Sigmoid colon (tissue), 7 donors: Measurements from ENCODE around the gene PGLYRP4. TPM values are rescaled to one million over a fixed set of nuclear protein-coding genes. Genes with fewer than 3 reads are reported as not detected.
"Not testable (repeated sequence)": the region's sequence is repeated elsewhere in the genome, so short reads cannot be mapped to it uniquely, and the experiment has no call there.

Experiments
- DNase-seq: peaks from one replicate; pipeline ENCODE4 v3.0.0-alpha.2; 2019
- H3K27ac ChIP-seq, 4 donors: fragments of 200-600 bp; sonication (generic); one replicate each; pipeline ENCODE4 v1.5.1; 2016 to 2019; ENCODE audit warnings: mild to moderate bottlenecking in 1 of 4
- H3K27me3 ChIP-seq, 3 donors: fragments of 200-600 bp; sonication (generic); one replicate each; pipeline ENCODE4 v1.5.1; 2019; ENCODE audit warnings: mild to moderate bottlenecking in 1 of 3
- H3K36me3 ChIP-seq, 4 donors: fragments of 200-600 bp; sonication (generic); one replicate each; pipeline ENCODE4 v1.5.1; 2016 to 2019
- H3K4me1 ChIP-seq, 4 donors: fragments of 200-600 bp; sonication (generic); one replicate each; pipeline ENCODE4 v1.5.1; 2017 to 2019
- H3K4me3 ChIP-seq, 4 donors: fragments of 200-600 bp; sonication (generic); one replicate each; pipeline ENCODE4 v1.5.1; 2017 to 2019; ENCODE audit warnings: mild to moderate bottlenecking in 2 of 4, moderate library complexity in 1 of 4
- H3K9me3 ChIP-seq, 4 donors: fragments of 200-600 bp in 3 of 4; sonication (generic) in 3 of 4; one replicate each; pipeline versions ENCODE4 v1.5.1 to v1.6.1; 2013 to 2019
- EP300 ChIP-seq, 4 donors: sonication (generic); formaldehyde crosslinking; IDR thresholded peaks; one replicate each; pipeline ENCODE4 v1.6.1; 2017; ENCODE audit warnings: antibody characterized with exemption in 4 of 4
- POLR2A ChIP-seq, 2 donors: fragments of 450-650 bp; IDR thresholded peaks; one replicate each; pipeline ENCODE4 v1.6.1; 2016; ENCODE audit warnings: antibody characterized with exemption in 2 of 2, mild to moderate bottlenecking in 2 of 2, moderate library complexity in 2 of 2
- POLR2AphosphoS5 ChIP-seq, 4 donors: sonication (generic); formaldehyde crosslinking; IDR thresholded peaks; one replicate each; pipeline ENCODE4 v1.6.1; 2017; ENCODE audit warnings: antibody characterized with exemption in 4 of 4
- WGBS, 2 donors: extraction: QIAGEN DNeasy Blood & Tissue Kit; methylation state at CpG; one replicate each; pipeline ENCODE4 v1.1.7; 2013; 5-methylcytosine and 5-hydroxymethylcytosine counted together
- intact Hi-C: fragments of 100-400 bp; cut with DNase I; formaldehyde crosslinking; loops from one replicate; pipeline ENCODE4 v1.15.1; 2023
- polyA plus RNA-seq, 3 donors: library from polyadenylated mRNA; stranded (reverse); fragments of 200-250 nt; gene quantifications; one replicate each; pipeline ENCODE4 v1.2.3, GENCODE V29; 2013
- total RNA-seq, 4 donors: library from RNA; depleted of rRNA; stranded (reverse); fragments of >200 nt; gene quantifications; one replicate each; pipeline ENCODE4 v1.1.0, GENCODE V29; 2016
- TF ChIP-seq, protein P1 (sequence below), 4 experiments: fragments of 450-650 bp in 3 of 4; fragments of 200-600 bp in 1 of 4; IDR thresholded peaks; one replicate each; pipeline ENCODE4 v1.5.1; 2016 to 2019; ENCODE audit warnings: antibody characterized with exemption in 4 of 4, mild to moderate bottlenecking in 3 of 4, moderate library complexity in 2 of 4
- donor health status: healthy with polysubstance abuse.
- donor health status: Bipolar disorder and iron deficiency.
- donor health status: healthy.

The PGLYRP4 gene
- total and polyA plus RNA-seq, 7 donors, result 1.1 TPM; not detected in 6

DNA sequence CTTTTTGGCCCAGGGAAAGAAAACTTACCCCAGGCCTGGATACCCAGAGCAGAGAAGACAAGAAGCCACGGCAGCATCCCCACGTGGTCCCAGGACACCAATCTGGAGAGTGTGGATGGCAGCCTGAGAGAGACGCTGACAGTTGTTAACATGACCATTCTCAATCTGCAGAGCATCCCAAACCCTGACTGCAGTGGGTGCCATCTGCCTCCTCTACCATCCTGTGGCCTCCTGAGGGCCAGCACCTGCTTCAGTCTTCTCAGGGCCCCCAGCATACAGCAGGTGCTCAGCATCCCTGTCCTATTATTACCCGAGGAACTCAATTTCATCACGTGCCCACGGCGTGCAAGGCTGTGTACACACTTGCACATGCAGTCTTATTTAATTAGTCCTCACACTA, 785 bp downstream of the PGLYRP4 start:
- WGBS, 2 donors, result 57 to 65% methylated on average over 7 of the region's 7 CpGs
- Histone ChIP-seq H3K27me3 (peaks cover 0 to 32% (median 0%) of the 10 kb centered on the region in 3 donors), H3K27ac (no peak overlapping the region), H3K4me1 (no peaks in the 10 kb centered on the region), H3K4me3 (no peak overlapping the region), H3K36me3 (no peaks in the 10 kb centered on the region), H3K9me3 (no peaks in the 10 kb centered on the region)
- intact Hi-C loops, result no loop called here
- no peak for TF ChIP-seq EP300 (IDR thresholded peaks at IDR 0.05)
- no peak for TF ChIP-seq POLR2A (IDR thresholded peaks at IDR 0.05)
- no peak for TF ChIP-seq POLR2AphosphoS5 (IDR thresholded peaks at IDR 0.05)
- TF ChIP-seq, protein P1, sequence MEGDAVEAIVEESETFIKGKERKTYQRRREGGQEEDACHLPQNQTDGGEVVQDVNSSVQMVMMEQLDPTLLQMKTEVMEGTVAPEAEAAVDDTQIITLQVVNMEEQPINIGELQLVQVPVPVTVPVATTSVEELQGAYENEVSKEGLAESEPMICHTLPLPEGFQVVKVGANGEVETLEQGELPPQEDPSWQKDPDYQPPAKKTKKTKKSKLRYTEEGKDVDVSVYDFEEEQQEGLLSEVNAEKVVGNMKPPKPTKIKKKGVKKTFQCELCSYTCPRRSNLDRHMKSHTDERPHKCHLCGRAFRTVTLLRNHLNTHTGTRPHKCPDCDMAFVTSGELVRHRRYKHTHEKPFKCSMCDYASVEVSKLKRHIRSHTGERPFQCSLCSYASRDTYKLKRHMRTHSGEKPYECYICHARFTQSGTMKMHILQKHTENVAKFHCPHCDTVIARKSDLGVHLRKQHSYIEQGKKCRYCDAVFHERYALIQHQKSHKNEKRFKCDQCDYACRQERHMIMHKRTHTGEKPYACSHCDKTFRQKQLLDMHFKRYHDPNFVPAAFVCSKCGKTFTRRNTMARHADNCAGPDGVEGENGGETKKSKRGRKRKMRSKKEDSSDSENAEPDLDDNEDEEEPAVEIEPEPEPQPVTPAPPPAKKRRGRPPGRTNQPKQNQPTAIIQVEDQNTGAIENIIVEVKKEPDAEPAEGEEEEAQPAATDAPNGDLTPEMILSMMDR (IDR thresholded peaks at IDR 0.05), result no peak
- no peak for DNase-seq

DNA sequence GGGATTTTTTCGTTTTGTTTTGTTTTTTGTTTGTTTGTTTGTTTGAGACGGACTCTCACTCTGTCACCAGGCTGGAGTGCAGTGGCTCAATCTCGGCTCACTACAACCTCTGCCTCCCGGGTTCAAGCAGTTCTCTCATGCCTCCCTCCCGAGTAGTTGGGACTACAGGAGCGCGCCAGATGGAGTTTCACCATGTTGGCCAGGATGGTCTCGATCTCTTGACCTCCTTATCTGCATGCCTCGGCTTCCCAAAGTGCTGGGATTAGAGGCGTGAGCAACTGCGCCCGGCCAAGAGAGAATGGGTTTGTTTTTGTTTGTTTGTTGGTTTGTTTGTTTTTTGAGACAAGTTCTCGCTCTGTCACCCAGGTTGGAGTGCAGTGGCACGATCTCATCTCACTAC, 1.6 kb downstream of the PGLYRP4 start:
- 77 to 85% methylated on average over 14 of the region's 14 CpGs for WGBS, 2 donors
- H3K9me3 ChIP-seq, intact Hi-C loops, H3K27ac ChIP-seq, H3K4me1 ChIP-seq, H3K36me3 ChIP-seq, H3K4me3 ChIP-seq, DNase-seq: not testable (repeated sequence)
- H3K27me3 ChIP-seq, result peaks cover 0 to 32% (median 0%) of the 10 kb centered on the region in 3 donors

DNA sequence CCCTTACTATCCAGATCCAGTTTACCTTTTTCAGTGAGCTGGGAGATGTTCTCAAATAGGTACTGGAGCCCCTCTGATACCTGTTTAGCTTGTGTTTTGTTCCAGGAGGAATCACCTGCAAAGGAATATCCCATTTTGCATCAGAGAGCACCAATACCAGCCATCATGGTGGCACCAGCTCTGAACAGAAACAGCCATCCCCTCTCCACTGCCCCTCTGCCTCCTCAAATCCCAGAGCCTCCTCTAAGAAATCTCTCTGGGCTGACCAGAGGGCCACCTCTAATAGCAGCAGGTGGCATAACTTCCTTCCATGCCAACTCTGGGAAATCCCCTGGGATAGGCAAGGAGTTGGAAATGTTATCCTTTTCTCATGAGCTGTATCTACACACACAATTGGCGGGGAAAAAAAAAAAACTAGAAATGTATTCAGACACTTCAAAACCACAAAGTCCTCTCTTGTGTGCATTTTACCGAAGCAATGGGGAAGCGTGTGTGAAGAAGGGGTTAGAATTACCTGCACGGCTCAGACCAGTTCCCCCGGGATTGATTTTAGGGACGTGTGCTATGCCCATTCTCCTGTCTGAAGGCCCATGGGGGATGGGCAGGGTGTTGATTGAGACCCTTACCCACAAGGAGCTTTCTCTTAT, 2.4 kb downstream of the PGLYRP4 start:
- Histone ChIP-seq H3K4me1 (no peaks in the 10 kb centered on the region), H3K27me3 (peaks cover 0 to 26% (median 0%) of the 10 kb centered on the region in 3 donors), H3K27ac (no peak overlapping the region), H3K36me3 (no peaks in the 10 kb centered on the region), H3K4me3 (no peak overlapping the region), H3K9me3 (no peaks in the 10 kb centered on the region)
- no peak for TF ChIP-seq POLR2A (IDR thresholded peaks at IDR 0.05)
- TF ChIP-seq, protein P1 (IDR thresholded peaks at IDR 0.05), result no peak
- TF ChIP-seq POLR2AphosphoS5 (IDR thresholded peaks at IDR 0.05), result no peak
- TF ChIP-seq EP300 (IDR thresholded peaks at IDR 0.05), result no peak
- DNase-seq, result no peak
- intact Hi-C loops, result no loop called here
- 12 to 35% methylated on average over 6 of the region's 6 CpGs for WGBS, 2 donors

DNA sequence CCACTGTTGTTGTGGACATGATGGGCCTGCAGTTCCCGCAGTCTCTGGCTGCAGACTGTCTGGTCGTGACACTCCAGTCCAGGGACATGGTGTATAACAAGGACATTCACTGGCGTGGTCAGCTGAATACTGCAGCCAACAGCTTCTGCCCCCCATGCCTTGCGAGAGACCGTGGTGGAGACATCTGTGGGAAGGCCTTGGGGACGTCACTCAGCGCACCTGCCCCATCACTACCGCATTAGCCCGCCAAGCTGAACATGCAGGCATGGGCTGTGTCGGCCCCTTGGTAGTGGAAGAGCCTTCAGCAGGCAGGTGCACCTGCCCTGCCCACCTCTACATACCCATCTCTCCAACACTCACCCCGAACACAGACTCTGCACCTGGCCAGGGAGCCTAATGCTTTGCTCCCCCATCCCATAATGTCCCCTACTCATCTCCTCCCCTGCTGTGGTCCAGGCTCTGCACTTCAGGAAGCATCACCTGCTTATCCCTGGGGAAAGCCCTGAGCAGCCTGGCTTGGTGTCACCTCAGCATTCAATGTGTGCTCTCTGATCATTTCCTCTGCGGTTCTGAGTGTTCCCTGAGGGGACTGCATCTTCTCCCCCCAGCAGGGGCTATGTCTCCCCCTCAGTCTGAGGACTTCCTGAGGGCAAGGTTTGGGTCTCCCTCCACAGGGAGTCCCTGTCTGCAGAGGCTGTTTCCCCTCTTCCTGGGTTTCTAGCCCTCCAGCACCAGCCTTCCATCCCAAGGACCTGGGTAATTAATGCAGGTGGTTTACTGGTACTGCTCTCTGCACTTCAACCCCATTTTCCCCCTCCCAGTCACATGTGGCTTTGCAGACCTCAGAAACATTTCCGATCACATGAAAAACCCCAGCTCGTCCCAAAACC, 3.2 kb downstream of the PGLYRP4 start:
- Histone ChIP-seq H3K4me1 (no peaks in the 10 kb centered on the region), H3K36me3 (no peaks in the 10 kb centered on the region), H3K27me3 (peaks cover 0 to 20% (median 0%) of the 10 kb centered on the region in 3 donors), H3K27ac (no peak overlapping the region), H3K9me3 (no peaks in the 10 kb centered on the region), H3K4me3 (no peak overlapping the region)
- intact Hi-C loops, result no loop called here
- TF ChIP-seq POLR2A (IDR thresholded peaks at IDR 0.05) (no peak), POLR2AphosphoS5 (IDR thresholded peaks at IDR 0.05) (no peak), EP300 (IDR thresholded peaks at IDR 0.05) (no peak)
- TF ChIP-seq, protein P1 (IDR thresholded peaks at IDR 0.05), result no peak
- 76 to 85% methylated on average over 14 of the region's 14 CpGs for WGBS, 2 donors
- no peak for DNase-seq

DNA sequence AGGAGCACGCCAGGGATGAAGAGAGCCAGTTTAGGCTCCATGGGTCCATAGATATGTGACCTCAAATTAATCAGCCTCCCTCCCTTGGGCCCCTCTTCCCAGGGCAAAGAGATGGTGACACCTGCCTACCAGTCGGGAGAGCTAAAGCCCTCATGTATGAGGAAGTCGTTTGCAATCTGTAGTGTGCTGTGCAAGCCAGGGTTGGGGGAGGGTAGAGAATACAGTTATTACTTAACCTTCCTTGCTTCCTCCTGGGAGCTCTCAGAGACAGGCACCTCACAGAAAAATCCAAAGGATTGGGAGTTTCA, 4.0 kb downstream of the PGLYRP4 start:
- Histone ChIP-seq H3K27ac (no peak overlapping the region), H3K4me3 (no peak overlapping the region), H3K27me3 (peaks cover 0 to 14% (median 0%) of the 10 kb centered on the region in 3 donors), H3K9me3 (no peaks in the 10 kb centered on the region), H3K36me3 (no peaks in the 10 kb centered on the region), H3K4me1 (no peaks in the 10 kb centered on the region)
- TF ChIP-seq, protein P1 (IDR thresholded peaks at IDR 0.05), result no peak
- TF ChIP-seq EP300 (IDR thresholded peaks at IDR 0.05) (no peak), POLR2AphosphoS5 (IDR thresholded peaks at IDR 0.05) (no peak), POLR2A (IDR thresholded peaks at IDR 0.05) (no peak)
- DNase-seq, result no peak
- WGBS, 2 donors, result 34 to 39% methylated on average over 3 of the region's 3 CpGs
- intact Hi-C loops, result no loop called here
